Panc1 (cell line): ENCODE measurements around the gene GFER. TPM values are rescaled to one million over a fixed set of nuclear protein-coding genes. Genes with fewer than 3 reads are reported as not detected.

Source experiments
- ATAC-seq: fragments of 200-7000 bp; cut with Tn5 transposase; 2 replicates; pipeline ENCODE4 v1.9.1; 2020; ENCODE audit warnings: mild to moderate bottlenecking, moderate library complexity
- BruUV-seq: library from RNA; stranded (reverse); fragments of 400-500 nt; replicated peaks from 2 replicates; lab custom pipeline; 2021; lab: Mats Ljungman, UMichigan
- CTCF ChIA-PET: fragments of 300-600 bp; sonication (Branson Sonifier 250); formaldehyde crosslinking; loops from one replicate; lab custom pipeline; 2022; ENCODE audit warnings: antibody characterized with exemption; lab: Charles Lee
- POLR2A ChIA-PET: fragments of 300-600 bp; sonication (Branson Sonifier 250); formaldehyde crosslinking; loops from one replicate; lab custom pipeline; 2022; ENCODE audit warnings: antibody characterized with exemption; lab: Charles Lee
- DNase-seq: peaks from one replicate; pipeline ENCODE4 v3.0.0-alpha.2; 2010; ENCODE audit warnings: low read depth, low spot score
- H3K27ac ChIP-seq: 2 replicates; pipeline ENCODE4 v1.5.1; 2011; ENCODE audit warnings: mild to moderate bottlenecking, low read length, inconsistent platforms
- H3K27me3 ChIP-seq: fragments of 200-500 bp; sonication (Bioruptor generic); 2 replicates; pipeline ENCODE4 v1.6.0; 2014; ENCODE audit warnings: low read length, inconsistent platforms; ENCODE audit not compliant: control insufficient read depth, insufficient read depth
- H3K36me3 ChIP-seq: fragments of 200-500 bp; sonication (Bioruptor generic); 2 replicates; pipeline ENCODE4 v1.5.1; 2014; ENCODE audit warnings: inconsistent platforms, mild to moderate bottlenecking, low read length, moderate library complexity; ENCODE audit not compliant: control insufficient read depth, insufficient read depth
- H3K4me1 ChIP-seq: 2 replicates; pipeline ENCODE4 v1.5.1; 2011; ENCODE audit warnings: inconsistent platforms, mild to moderate bottlenecking, low read length, moderate library complexity; ENCODE audit not compliant: control insufficient read depth, insufficient read depth
- H3K4me3 ChIP-seq, 2 experiments: 2 replicates each; pipeline ENCODE4 v1.5.1; 2011 to 2012; ENCODE audit warnings: low read depth in 2 of 2, low read length in 2 of 2, mild to moderate bottlenecking in 2 of 2, inconsistent platforms in 1 of 2, moderate library complexity in 1 of 2
- H3K9me3 ChIP-seq: fragments of 200-500 bp; sonication (Bioruptor generic); 2 replicates; pipeline ENCODE4 v1.5.1; 2014; ENCODE audit warnings: low read depth, mild to moderate bottlenecking, inconsistent platforms, low read length, moderate library complexity; ENCODE audit not compliant: control insufficient read depth, insufficient read depth
- CTCF ChIP-seq: fragments of 450-650 bp; IDR thresholded peaks from 2 replicates; pipeline ENCODE4 v1.5.1; 2017; ENCODE audit warnings: mild to moderate bottlenecking
- POLR2AphosphoS5 ChIP-seq: IDR thresholded peaks from 2 replicates; pipeline ENCODE4 v1.6.1; 2012; ENCODE audit warnings: mild to moderate bottlenecking, low read depth, low read length, moderate library complexity
- REST ChIP-seq, 2 experiments: IDR thresholded peaks; 2 replicates each; pipeline ENCODE4 v1.6.1; 2011 to 2012; ENCODE audit warnings: low read depth in 2 of 2, control low read depth in 1 of 2, low read length in 1 of 2, mild to moderate bottlenecking in 1 of 2, moderate library complexity in 1 of 2; ENCODE audit not compliant: insufficient read depth in 1 of 2
- SIN3A ChIP-seq: IDR thresholded peaks from 2 replicates; pipeline ENCODE4 v1.6.1; 2012; ENCODE audit warnings: low read depth, mild to moderate bottlenecking, low read length, moderate library complexity, borderline replicate concordance; ENCODE audit not compliant: insufficient read depth
- TCF7L2 ChIP-seq: IDR thresholded peaks from 2 replicates; pipeline ENCODE4 v1.6.1; 2011; ENCODE audit warnings: mild to moderate bottlenecking, low read depth, low read length, inconsistent platforms
- in situ Hi-C: cut with HindIII; loops from 2 replicates; pipeline ENCODE4 v1.10.0; 2016; ENCODE audit warnings: low sequenced_read_pairs, low pct_unique_long_range_greater_than_20kb
- intact Hi-C: fragments of 100-400 bp; cut with micrococcal nuclease; formaldehyde crosslinking; loops from one replicate; pipeline ENCODE4 v1.10.0; 2022; ENCODE audit not compliant: unreplicated experiment
- total RNA-seq: library from RNA; stranded (reverse); gene quantifications from one replicate; pipeline ENCODE4 v1.2.1, GENCODE V29; 2021; ENCODE audit not compliant: unreplicated experiment

Gene GFER
- total RNA-seq, 1 experiment from 2014 or later: 49.2 TPM

- Histone ChIP-seq H3K9me3 (no peaks in the 10 kb centered on the region), H3K36me3 (peaks cover 7% of the 10 kb centered on the region; the same call in 1 of the 2 replicates), H3K27me3 (no peaks in the 10 kb centered on the region), H3K27ac (no peak overlapping the region), H3K4me1 (peaks cover 39% of the 10 kb centered on the region), H3K4me3 (peak overlapping the region in 1 of 2 experiments; percentile 11; a peak in 1 of 4 replicates)
- DNase-seq (no peak), ATAC-seq (no peak)
- intact Hi-C loops (no loop called here), in situ Hi-C loops (no loop called here)
- POLR2A ChIA-PET: no interaction called here
- CTCF ChIA-PET: no interaction called here
- BruUV-seq: no TSS peak
- no peak for TF ChIP-seq CTCF
- no peak for TF ChIP-seq POLR2AphosphoS5
- TF ChIP-seq REST (IDR thresholded peaks at IDR 0.05; ENCODE audit: insufficient read depth in 1 of 2, low read depth in 2 of 2, low read length in 1 of 2): no peak
- no peak for TF ChIP-seq TCF7L2
- TF ChIP-seq SIN3A: no peak
These were observed 3.8 kb upstream of the GFER start for GRCh38 chr16:1980030-1980769.

- no peak for TF ChIP-seq CTCF
- Histone ChIP-seq H3K4me1 (peaks cover 45% of the 10 kb centered on the region), H3K4me3 (no peak overlapping the region), H3K36me3 (peaks cover 9% of the 10 kb centered on the region; the same call in 1 of the 2 replicates), H3K27me3 (no peaks in the 10 kb centered on the region), H3K27ac (no peak overlapping the region), H3K9me3 (no peaks in the 10 kb centered on the region)
- intact Hi-C loops: no loop called here
- BruUV-seq: no TSS peak
- DNase-seq: no peak
- CTCF ChIA-PET: no interaction called here
- in situ Hi-C loops: no loop called here
- ATAC-seq: no peak
- POLR2A ChIA-PET: no interaction called here
These were observed 3.3 kb upstream of the GFER start for GRCh38 chr16:1980770-1981087.
